ENCODE results near the gene KLK13.

The KLK13 gene

DNA sequence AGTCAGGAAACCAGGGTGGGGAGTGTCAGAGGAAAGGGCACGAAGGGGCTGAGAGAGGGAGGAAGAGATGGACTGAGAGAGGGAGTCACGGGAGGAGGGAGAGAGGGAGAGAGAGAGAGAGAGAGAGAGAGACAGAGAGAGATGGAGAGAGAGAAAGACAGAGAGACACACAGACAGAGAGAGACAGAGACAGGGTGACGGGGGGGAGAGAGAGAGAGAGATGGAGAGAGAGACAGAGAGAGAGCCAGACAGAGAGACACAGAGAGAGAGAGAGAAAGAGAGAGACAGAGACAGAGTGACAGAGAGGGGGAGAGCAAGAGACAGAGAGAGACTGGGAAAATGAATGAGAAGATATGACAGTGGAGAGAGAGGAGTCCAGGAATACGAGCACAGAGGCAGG lies 18.3 kb upstream of the KLK13 start:
- TF ChIP-seq GATA3 (IDR thresholded peaks at IDR 0.05; ENCODE audit: low read depth, low read length) (no peak), GATA2 (IDR thresholded peaks at IDR 0.05; ENCODE audit: low read depth, low read length) (no peak)

DNA sequence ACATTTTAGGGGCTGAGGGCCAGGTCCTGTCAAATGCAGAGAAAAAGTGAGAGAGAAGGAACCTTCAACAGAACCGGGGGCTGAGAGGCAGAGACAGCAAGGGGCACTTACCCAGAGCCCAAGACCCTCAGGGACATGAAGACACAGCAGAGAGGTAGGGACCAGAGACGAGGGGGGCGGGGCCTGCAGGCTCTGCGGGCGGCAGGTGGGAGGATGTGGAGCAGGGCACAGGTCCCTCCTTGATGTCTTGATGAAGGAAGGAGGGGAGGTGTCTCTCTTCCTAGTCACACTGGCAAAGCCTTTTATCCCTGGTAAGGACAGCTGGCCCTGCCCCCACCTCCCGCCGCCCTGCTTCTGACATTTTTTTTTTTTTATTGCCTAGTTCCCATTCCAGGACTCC lies 17.7 kb upstream of the KLK13 start, which contains the start of gene KLK14:
Gene KLK14 (minus strand): TSS at position 277 of the 400 bp plus-strand sequence. CDS start 273 bp downstream, at position 4.
- TF ChIP-seq GATA2 (IDR thresholded peaks at IDR 0.05; ENCODE audit: low read depth, low read length) (no peak), GATA3 (IDR thresholded peaks at IDR 0.05; ENCODE audit: low read depth, low read length) (no peak)

DNA sequence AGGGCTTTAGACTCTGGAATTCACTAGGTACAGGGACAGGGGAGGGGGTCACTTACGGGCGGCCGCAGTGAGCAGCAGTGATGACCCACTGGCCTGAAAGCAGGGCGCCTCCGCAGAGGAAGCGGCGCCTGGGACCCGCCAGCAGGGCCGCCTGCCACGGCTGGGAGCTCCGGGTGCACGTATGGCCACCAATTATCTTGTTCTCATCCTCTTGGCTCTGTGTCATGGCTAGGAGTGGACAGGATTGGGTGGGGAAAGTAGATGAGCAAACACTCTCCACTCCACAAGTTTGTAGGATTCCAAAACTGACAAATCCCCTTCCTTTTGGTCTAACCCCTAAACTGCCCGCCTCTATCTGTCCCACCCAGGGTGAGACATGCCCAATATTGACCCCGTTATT lies 16.6 kb upstream of the KLK13 start:
- TF ChIP-seq GATA3 (IDR thresholded peaks at IDR 0.05; ENCODE audit: low read depth, low read length) (no peak), GATA2 (IDR thresholded peaks at IDR 0.05; ENCODE audit: low read depth, low read length) (no peak)

GRCh38 chr19:51079481-51080110 lies 14.7 kb upstream of the KLK13 start:
- no peak for TF ChIP-seq GATA2 (IDR thresholded peaks at IDR 0.05; ENCODE audit: low read depth, low read length)
- no peak for TF ChIP-seq GATA3 (IDR thresholded peaks at IDR 0.05; ENCODE audit: low read depth, low read length)

- no peak for TF ChIP-seq GATA2 (IDR thresholded peaks at IDR 0.05; ENCODE audit: low read depth, low read length)
- TF ChIP-seq GATA3 (IDR thresholded peaks at IDR 0.05; ENCODE audit: low read depth, low read length), result no peak
Measured at GRCh38 chr19:51078731-51079130, 13.8 kb upstream of the KLK13 start.

- no peak for TF ChIP-seq GATA3 (IDR thresholded peaks at IDR 0.05; ENCODE audit: low read depth, low read length)
- no peak for TF ChIP-seq GATA2 (IDR thresholded peaks at IDR 0.05; ENCODE audit: low read depth, low read length)
Measured at GRCh38 chr19:51078104-51078503, 13.2 kb upstream of the KLK13 start.

DNA sequence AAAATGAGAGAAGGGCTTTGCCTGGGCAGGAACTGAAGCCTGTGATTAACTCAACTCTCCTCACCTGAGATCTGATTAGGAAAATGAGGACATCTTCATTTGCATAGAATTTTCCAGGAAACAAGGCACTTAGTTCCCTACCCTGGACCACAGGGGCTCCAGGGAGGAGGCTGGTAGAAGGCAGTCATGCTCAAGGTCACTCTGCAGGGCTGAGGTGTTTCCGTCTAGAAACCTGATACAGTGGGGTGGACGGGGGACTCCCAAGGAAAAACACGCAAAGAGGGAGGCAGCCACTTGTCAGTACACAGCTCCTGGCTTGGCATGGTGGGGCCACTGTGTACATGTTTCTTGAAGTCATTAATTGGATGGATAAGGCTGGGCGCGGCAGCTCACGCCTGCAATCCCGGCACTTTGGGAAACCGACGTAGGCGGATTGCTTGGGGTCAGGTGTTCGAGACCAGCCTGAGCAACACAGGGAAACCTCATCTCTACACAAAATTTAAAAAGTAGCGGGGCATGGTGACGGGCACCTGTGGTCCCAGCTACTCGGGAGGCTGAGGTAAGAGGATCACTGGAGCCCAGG lies 11.8 kb upstream of the KLK13 start:
- no peak for TF ChIP-seq GATA2 (IDR thresholded peaks at IDR 0.05; ENCODE audit: low read depth, low read length)
- no peak for TF ChIP-seq GATA3 (IDR thresholded peaks at IDR 0.05; ENCODE audit: low read depth, low read length)

GRCh38 chr19:51075998-51076397 lies 11.1 kb upstream of the KLK13 start:
- TF ChIP-seq GATA3 (IDR thresholded peaks at IDR 0.05; ENCODE audit: low read depth, low read length), result no peak
- no peak for TF ChIP-seq GATA2 (IDR thresholded peaks at IDR 0.05; ENCODE audit: low read depth, low read length)

DNA sequence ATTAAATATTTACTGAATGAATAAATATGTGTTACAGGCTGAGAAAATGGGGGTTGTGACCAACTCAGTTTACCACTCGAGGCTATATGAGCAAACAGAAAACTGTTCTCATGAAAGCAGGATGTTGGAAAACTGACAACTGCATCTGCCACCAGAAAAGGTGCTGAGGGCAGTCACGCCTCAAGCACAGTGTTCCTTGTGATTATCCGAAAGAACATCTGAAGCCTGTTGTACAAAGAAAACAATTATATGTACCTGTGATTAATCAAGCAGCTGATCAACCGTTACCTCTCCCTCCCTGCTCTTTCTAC lies 6.2 kb upstream of the KLK13 start:
- TF ChIP-seq GATA2 (IDR thresholded peaks at IDR 0.05; ENCODE audit: low read depth, low read length), result no peak
- TF ChIP-seq GATA3 (IDR thresholded peaks at IDR 0.05; ENCODE audit: low read depth, low read length), result no peak

GRCh38 chr19:51070334-51071094 lies 5.6 kb upstream of the KLK13 start:
- no peak for TF ChIP-seq GATA2 (IDR thresholded peaks at IDR 0.05; ENCODE audit: low read depth, low read length)
- no peak for TF ChIP-seq GATA3 (IDR thresholded peaks at IDR 0.05; ENCODE audit: low read depth, low read length)

GRCh38 chr19:51066393-51067186 lies 1.7 kb upstream of the KLK13 start:
- no peak for TF ChIP-seq GATA3 (IDR thresholded peaks at IDR 0.05; ENCODE audit: low read depth, low read length)
- no peak for TF ChIP-seq GATA2 (IDR thresholded peaks at IDR 0.05; ENCODE audit: low read depth, low read length)

GRCh38 chr19:51065221-51065960 lies 499 bp upstream of the KLK13 start:
- TF ChIP-seq GATA2 (IDR thresholded peaks at IDR 0.05; ENCODE audit: low read depth, low read length) (no peak), GATA3 (IDR thresholded peaks at IDR 0.05; ENCODE audit: low read depth, low read length) (no peak)

DNA sequence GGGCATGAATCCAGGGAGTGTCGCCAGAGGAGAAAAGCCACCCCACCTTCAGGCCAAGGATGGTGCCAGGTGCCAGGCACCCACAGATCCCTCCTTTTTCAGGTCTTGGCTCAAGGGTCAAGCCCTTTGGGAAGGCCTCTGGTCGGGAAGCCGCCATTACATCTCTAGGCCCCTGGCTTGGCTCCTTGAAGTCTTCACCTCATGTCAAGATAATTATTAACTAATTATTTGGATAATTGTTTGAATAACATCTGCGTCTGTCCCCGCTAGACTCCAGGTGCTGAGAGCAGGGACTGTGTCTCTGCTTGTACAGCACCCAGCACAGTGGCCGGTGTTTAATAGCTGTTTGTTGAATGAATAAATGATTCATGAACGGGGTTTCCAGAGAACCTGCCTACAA lies 1.2 kb downstream of the KLK13 start:
- TF ChIP-seq GATA3 (IDR thresholded peaks at IDR 0.05; ENCODE audit: low read depth, low read length) (no peak), GATA2 (IDR thresholded peaks at IDR 0.05; ENCODE audit: low read depth, low read length) (no peak)

DNA sequence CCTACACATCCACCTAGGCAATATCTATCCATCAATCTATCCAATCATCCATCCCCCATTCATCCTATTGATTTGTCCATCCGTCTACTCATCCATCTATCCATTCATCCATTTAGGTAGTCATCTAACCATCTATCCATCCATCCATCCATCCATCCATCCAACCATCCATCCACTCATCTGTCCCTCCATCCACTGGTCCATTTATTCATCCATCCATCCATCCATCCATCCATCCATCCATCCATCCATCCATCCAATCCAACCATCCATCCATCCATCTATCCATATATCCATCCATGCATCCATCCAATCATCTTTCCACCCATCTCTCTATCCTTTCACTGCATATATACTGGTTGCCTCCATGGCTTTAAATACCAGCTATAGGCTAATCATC lies 3.9 kb downstream of the KLK13 start:
- no peak for TF ChIP-seq GATA2 (IDR thresholded peaks at IDR 0.05; ENCODE audit: low read depth, low read length)
- TF ChIP-seq GATA3 (IDR thresholded peaks at IDR 0.05; ENCODE audit: low read depth, low read length), result no peak
